Transverse colon (tissue), 3 donors: Measurements from ENCODE around the gene DCP1B.

ENCODE experiments used
- EP300 ChIP-seq: sonication (generic); formaldehyde crosslinking; IDR thresholded peaks from one replicate; pipeline ENCODE4 v1.6.1; 2017; ENCODE audit warnings: antibody characterized with exemption, low read depth
- TF ChIP-seq, protein P1 (sequence below), 5 experiments: fragments of 200-600 bp in 3 of 5; fragments of 450-650 bp in 2 of 5; sonication (generic) in 3 of 5; IDR thresholded peaks; 1 replicate in 2 of 5; 2 replicates in 3 of 5; pipeline ENCODE4 v1.5.1; 2016 to 2017; ENCODE audit warnings: antibody characterized with exemption in 5 of 5, inconsistent platforms in 3 of 5, mild to moderate bottlenecking in 2 of 5, moderate library complexity in 1 of 5

DNA sequence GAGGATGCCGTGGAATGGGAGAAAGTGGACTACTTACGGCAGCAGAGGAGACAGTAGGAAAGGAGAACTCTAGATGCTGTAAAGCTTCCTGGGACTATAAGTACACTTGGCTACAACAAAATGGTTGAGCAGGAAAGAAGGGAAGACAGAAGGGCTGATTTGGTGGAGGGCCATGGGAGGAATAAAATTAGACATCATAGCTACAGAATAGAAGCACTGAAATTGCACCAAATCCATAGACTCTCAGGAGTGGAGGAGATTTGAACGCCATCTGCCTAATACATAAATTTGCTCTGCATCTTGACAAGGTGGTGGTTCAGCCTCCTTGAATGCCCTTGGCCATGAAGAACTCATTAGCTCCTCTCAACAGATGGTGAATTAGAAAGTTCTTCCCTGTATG is 16.3 kb upstream of the DCP1B start:
- TF ChIP-seq EP300 = no peak
- TF ChIP-seq, protein P1, sequence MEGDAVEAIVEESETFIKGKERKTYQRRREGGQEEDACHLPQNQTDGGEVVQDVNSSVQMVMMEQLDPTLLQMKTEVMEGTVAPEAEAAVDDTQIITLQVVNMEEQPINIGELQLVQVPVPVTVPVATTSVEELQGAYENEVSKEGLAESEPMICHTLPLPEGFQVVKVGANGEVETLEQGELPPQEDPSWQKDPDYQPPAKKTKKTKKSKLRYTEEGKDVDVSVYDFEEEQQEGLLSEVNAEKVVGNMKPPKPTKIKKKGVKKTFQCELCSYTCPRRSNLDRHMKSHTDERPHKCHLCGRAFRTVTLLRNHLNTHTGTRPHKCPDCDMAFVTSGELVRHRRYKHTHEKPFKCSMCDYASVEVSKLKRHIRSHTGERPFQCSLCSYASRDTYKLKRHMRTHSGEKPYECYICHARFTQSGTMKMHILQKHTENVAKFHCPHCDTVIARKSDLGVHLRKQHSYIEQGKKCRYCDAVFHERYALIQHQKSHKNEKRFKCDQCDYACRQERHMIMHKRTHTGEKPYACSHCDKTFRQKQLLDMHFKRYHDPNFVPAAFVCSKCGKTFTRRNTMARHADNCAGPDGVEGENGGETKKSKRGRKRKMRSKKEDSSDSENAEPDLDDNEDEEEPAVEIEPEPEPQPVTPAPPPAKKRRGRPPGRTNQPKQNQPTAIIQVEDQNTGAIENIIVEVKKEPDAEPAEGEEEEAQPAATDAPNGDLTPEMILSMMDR (IDR thresholded peaks at IDR 0.05) = no peak
